IPS-18a (cell line): ENCODE results near the gene UFL1.

ENCODE experiments used
- H3K27ac ChIP-seq: one replicate; pipeline ENCODE4 v1.5.1; 2013; ENCODE audit warnings: low read length
- H3K27me3 ChIP-seq: one replicate; pipeline ENCODE4 v1.6.1; 2013; ENCODE audit warnings: mild to moderate bottlenecking, low read length; ENCODE audit not compliant: control insufficient read depth, insufficient read depth
- H3K36me3 ChIP-seq: one replicate; pipeline ENCODE4 v1.6.1; 2013; ENCODE audit warnings: low read depth, low read length; ENCODE audit not compliant: control insufficient read depth
- H3K4me1 ChIP-seq: one replicate; pipeline ENCODE4 v1.6.1; 2013; ENCODE audit warnings: low read depth, low read length; ENCODE audit not compliant: control insufficient read depth
- H3K4me3 ChIP-seq: one replicate; pipeline ENCODE4 v1.5.1; 2013; ENCODE audit warnings: low read length
- H3K9ac ChIP-seq: one replicate; pipeline ENCODE4 v1.6.1; 2013; ENCODE audit warnings: mild to moderate bottlenecking, low read length, moderate library complexity
- H3K9me3 ChIP-seq: one replicate; pipeline ENCODE4 v1.6.1; 2013; ENCODE audit warnings: low read depth, low read length; ENCODE audit not compliant: control insufficient read depth

Gene UFL1

GRCh38 chr6:96575359-96575758 lies 53.8 kb downstream of the UFL1 start:
- H3K36me3 ChIP-seq: no peaks in the 10 kb centered on the region
- no peaks in the 10 kb centered on the region for H3K4me1 ChIP-seq
- no peaks in the 10 kb centered on the region for H3K27me3 ChIP-seq
- no peak overlapping the region for H3K9ac ChIP-seq
- H3K4me3 ChIP-seq: no peak overlapping the region
- H3K9me3 ChIP-seq: peaks cover 2% of the 10 kb centered on the region
- no peak overlapping the region for H3K27ac ChIP-seq

- Histone ChIP-seq H3K27me3 (no peaks in the 10 kb centered on the region), H3K27ac (no peak overlapping the region), H3K4me1 (no peaks in the 10 kb centered on the region), H3K9me3 (no peaks in the 10 kb centered on the region), H3K36me3 (no peaks in the 10 kb centered on the region), H3K9ac (no peak overlapping the region), H3K4me3 (no peak overlapping the region)
Measured at GRCh38 chr6:96576221-96576620, 54.6 kb downstream of the UFL1 start.

- Histone ChIP-seq H3K36me3 (no peaks in the 10 kb centered on the region), H3K9me3 (no peaks in the 10 kb centered on the region), H3K4me3 (no peak overlapping the region), H3K27me3 (no peaks in the 10 kb centered on the region), H3K9ac (no peak overlapping the region), H3K27ac (no peak overlapping the region), H3K4me1 (no peaks in the 10 kb centered on the region)
Measured at GRCh38 chr6:96582021-96582420, 60.4 kb downstream of the UFL1 start.

GRCh38 chr6:96582436-96582835 lies 60.8 kb downstream of the UFL1 start:
- no peaks in the 10 kb centered on the region for H3K9me3 ChIP-seq
- H3K4me3 ChIP-seq: no peak overlapping the region
- H3K36me3 ChIP-seq: no peaks in the 10 kb centered on the region
- H3K27ac ChIP-seq: no peak overlapping the region
- no peaks in the 10 kb centered on the region for H3K4me1 ChIP-seq
- no peak overlapping the region for H3K9ac ChIP-seq
- H3K27me3 ChIP-seq: no peaks in the 10 kb centered on the region

- H3K4me1 ChIP-seq: no peaks in the 10 kb centered on the region
Measured at GRCh38 chr6:96604420-96604819, 82.8 kb downstream of the UFL1 start.

More at GRCh38 chr6:96604420-96604819, 82.8 kb downstream of the UFL1 start:
- Histone ChIP-seq H3K27ac (no peak overlapping the region), H3K36me3 (no peaks in the 10 kb centered on the region), H3K4me3 (no peak overlapping the region), H3K27me3 (no peaks in the 10 kb centered on the region), H3K9me3 (no peaks in the 10 kb centered on the region), H3K9ac (no peak overlapping the region)
